Measurements from ENCODE around the gene MYO1H. TPM values are rescaled to one million over a fixed set of nuclear protein-coding genes. Genes with fewer than 3 reads are reported as not detected.

MYO1H gene
- total and polyA plus RNA-seq, 2 of the 8 experiments (the other 6 are each of a cell fraction or from before 2014, with no cell fraction given), result 0.03 TPM; not detected in 1

DNA sequence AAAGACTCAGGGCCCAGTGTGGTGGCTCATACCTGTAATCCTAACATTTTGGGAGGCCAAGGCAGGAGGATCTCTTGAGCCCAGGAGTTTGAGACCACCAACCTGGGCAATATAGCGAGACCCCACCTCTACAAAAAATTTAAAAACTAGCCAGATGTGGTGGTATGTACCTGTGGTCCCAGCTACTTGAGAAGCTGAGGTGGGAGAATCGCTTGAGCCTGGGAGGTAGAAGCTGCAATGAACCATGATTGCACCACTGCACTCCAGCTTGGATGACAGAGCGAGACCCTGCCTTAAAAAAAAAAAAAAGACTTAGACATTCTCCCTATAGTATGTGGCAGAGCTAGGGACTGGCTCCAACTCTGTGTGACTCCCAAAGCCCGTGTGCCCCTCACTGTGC, 132.7 kb downstream of the MYO1H start:
- WGBS, 2 experiments (ENCODE audit: extremely low coverage in 1 of 2, insufficient coverage in 1 of 2, insufficient read length in 1 of 2, insufficient replicate concordance in 2 of 2, low coverage in 1 of 2, low lambda C conversion rate in 2 of 2, missing lambda C conversion rate in 1 of 2), result 95% methylated on average over 4 of the region's 4 CpGs; no CpG with 5 or more reads in 1 of the 2 experiments
- H3K9ac ChIP-seq (replicated peaks in 1 of 4; ENCODE audit: extremely low read depth in 1 of 4, low read depth in 3 of 4, low read length in 3 of 4), result no peak overlapping the region
- H3K18ac ChIP-seq (ENCODE audit: extremely low read depth, low read length), result no peak overlapping the region
- H2BK15ac ChIP-seq (ENCODE audit: low read length), result no peak overlapping the region
- no peak overlapping the region for H2BK12ac ChIP-seq (ENCODE audit: low read depth, low read length)
- ChIA-PET POLR2A (ENCODE audit: partially characterized antibody) (interaction anchor here (0.6 kb wide), 1 partner anchor 9 kb away, joined by 3 read pairs; no protein-coding TSS in a partner anchor), CTCF (ENCODE audit: partially characterized antibody) (interaction anchor here (0.7 to 1.0 kb wide), 2 partner anchors 30 to 106 kb away, joined by 3 to 4 read pairs; no protein-coding TSS in a partner anchor)
- no peak overlapping the region for H2BK20ac ChIP-seq (ENCODE audit: low read length)
- DNase-seq (ENCODE audit: low read depth in 1 of 2, low spot score in 2 of 2) (no peak), FAIRE-seq (no peak)
- no peak overlapping the region for H3K4me3 ChIP-seq (ENCODE audit: extremely low read depth in 1 of 4, insufficient read depth in 2 of 4, low read depth in 3 of 4, low read length in 4 of 4)
- peaks cover 2% of the 10 kb centered on the region for H3K79me1 ChIP-seq (ENCODE audit: low read depth, low read length)
- no peak overlapping the region for H3K27ac ChIP-seq (ENCODE audit: low read depth, low read length)
- no peak overlapping the region for H2BK120ac ChIP-seq (replicated peaks; ENCODE audit: low read depth, low read length)
- H2AFZ ChIP-seq (ENCODE audit: low read length), result no peak overlapping the region
- H3K23me2 ChIP-seq (ENCODE audit: low read depth, low read length), result peaks cover 11% of the 10 kb centered on the region
- no peak overlapping the region for H3K14ac ChIP-seq (ENCODE audit: insufficient read length)
- H3K4me1 ChIP-seq (replicated peaks in 1 of 4; ENCODE audit: control insufficient read depth in 3 of 4, insufficient read depth in 4 of 4, low read length in 3 of 4), result peaks cover 0 to 10% (median 3%) of the 10 kb centered on the region in 4 experiments; a peak in 4 of 7 replicates
- no peaks in the 10 kb centered on the region for H3K9me3 ChIP-seq (ENCODE audit: insufficient read depth in 2 of 2, low read depth in 1 of 2, low read length in 1 of 2)
- peaks cover 16 to 32% of the 10 kb centered on the region in 2 experiments for H3K79me2 ChIP-seq (ENCODE audit: control insufficient read depth in 1 of 2, insufficient read depth in 2 of 2, low read length in 2 of 2)
- H4K20me1 ChIP-seq (replicated peaks in 1 of 2; ENCODE audit: control insufficient read depth in 1 of 2, insufficient read depth in 2 of 2, low read length in 2 of 2), result peaks cover 5 to 10% of the 10 kb centered on the region in 2 experiments
- H4K8ac ChIP-seq (ENCODE audit: extremely low read depth, insufficient read depth, low read length), result no peak overlapping the region
- no peak overlapping the region for H4K91ac ChIP-seq (replicated peaks; ENCODE audit: insufficient read length, low read length)
- no peak overlapping the region for H4K5ac ChIP-seq (ENCODE audit: insufficient read length, low read depth, low read length)
- no peak overlapping the region for H3K4me2 ChIP-seq (ENCODE audit: insufficient read depth in 1 of 2, low read depth in 2 of 2, low read length in 2 of 2)
- no peak overlapping the region for H3K23ac ChIP-seq (ENCODE audit: insufficient read length)
- H2BK5ac ChIP-seq (ENCODE audit: low read depth, low read length), result no peak overlapping the region
- no peak overlapping the region for H3K56ac ChIP-seq (replicated peaks; ENCODE audit: insufficient read length, low read depth, low read length)
- TF ChIP-seq TEAD4 (IDR thresholded peaks at IDR 0.05; ENCODE audit: low read depth, low read length) (no peak), GABPA (IDR thresholded peaks at IDR 0.05; ENCODE audit: borderline replicate concordance, insufficient read depth, low read length) (no peak), CBX8 (IDR thresholded peaks at IDR 0.05; ENCODE audit: borderline replicate concordance, low read depth, low read length) (no peak), BRCA1 (IDR thresholded peaks at IDR 0.05; ENCODE audit: low read depth, low read length) (no peak), SUZ12 (IDR thresholded peaks at IDR 0.05; ENCODE audit: low read length) (no peak), CHD1 (IDR thresholded peaks at IDR 0.05; ENCODE audit: low read depth, low read length) (no peak), TBP (IDR thresholded peaks at IDR 0.05; ENCODE audit: low read depth, low read length) (no peak), SRF (IDR thresholded peaks at IDR 0.05; ENCODE audit: low read depth, low read length) (no peak)
- H2AK5ac ChIP-seq (ENCODE audit: low read depth, low read length), result no peak overlapping the region
- no peak overlapping the region for H3K4ac ChIP-seq (replicated peaks; ENCODE audit: insufficient read length, low read depth, low read length)
- peaks cover 0 to 15% (median 9%) of the 10 kb centered on the region in 4 experiments; a peak in 5 of 8 replicates for H3K36me3 ChIP-seq (ENCODE audit: control insufficient read depth in 2 of 4, insufficient read depth in 4 of 4, low read length in 3 of 4)
- no peaks in the 10 kb centered on the region for H3K27me3 ChIP-seq (replicated peaks in 1 of 4; ENCODE audit: control insufficient read depth in 3 of 4, extremely low read depth in 1 of 4, insufficient read depth in 3 of 4, low read length in 3 of 4)
